ENCODE results near the gene ZC2HC1C. TPM values are rescaled to one million over a fixed set of nuclear protein-coding genes. Genes with fewer than 3 reads are reported as not detected.
"Not testable (repeated sequence)": the region's sequence is repeated elsewhere in the genome, so short reads cannot be mapped to it uniquely, and the experiment has no call there.

The ZC2HC1C gene
- total RNA-seq, 2 experiments from 2014 or later: 1.2 to 1.3 TPM

GRCh38 chr14:75054421-75054820, 15.0 kb upstream of the ZC2HC1C start:
- Mint-ChIP-seq H3K4me3 (no peak overlapping the region), H3K4me1 (peaks cover 48% of the 10 kb centered on the region), H3K27me3 (no peaks in the 10 kb centered on the region), H3K36me3 (ENCODE audit: low read depth) (peaks cover 52% of the 10 kb centered on the region), H3K9me3 (ENCODE audit: low read depth) (no peaks in the 10 kb centered on the region), H3K27ac (no peak overlapping the region)
- ChIA-PET CTCF (interaction anchor here (0.6 kb wide), 1 partner anchor 200 kb away, joined by 5 read pairs; no protein-coding TSS in a partner anchor), POLR2A (no interaction called here)
- ATAC-seq (no peak), DNase-seq (no peak)
- intact Hi-C loops (cut with DNase I, micrococcal nuclease): no loop called here

- Mint-ChIP-seq H3K36me3 (ENCODE audit: low read depth) (peaks cover 49% of the 10 kb centered on the region), H3K9me3 (ENCODE audit: low read depth) (peaks cover 2% of the 10 kb centered on the region), H3K27ac (no peak overlapping the region), H3K4me1 (peaks cover 33% of the 10 kb centered on the region), H3K27me3 (no peaks in the 10 kb centered on the region), H3K4me3 (no peak overlapping the region)
- ChIA-PET POLR2A (no interaction called here), CTCF (no interaction called here)
- intact Hi-C loops (cut with DNase I, micrococcal nuclease): loop anchor here in 1 of 2 experiments (5.0 to 10.0 kb wide), 2 partner anchors 118 to 565 kb away; partner anchors contain the start of genes ISCA2, NPC2 and TMED10
- ATAC-seq (no peak), DNase-seq (no peak)
Observed at GRCh38 chr14:75059642-75060041, 9.8 kb upstream of the ZC2HC1C start.

GRCh38 chr14:75060420-75060819, 9.0 kb upstream of the ZC2HC1C start:
- H3K4me3 Mint-ChIP-seq: no peak overlapping the region
- intact Hi-C loops (cut with DNase I, micrococcal nuclease): loop anchor here in 1 of 2 experiments (5.0 to 10.0 kb wide), 2 partner anchors 117 to 566 kb away; partner anchors contain the start of genes ISCA2, NPC2 and TMED10
- H3K4me1 Mint-ChIP-seq: peaks cover 34% of the 10 kb centered on the region
- CTCF ChIA-PET: no interaction called here
- H3K27ac Mint-ChIP-seq: no peak overlapping the region
- peaks cover 45% of the 10 kb centered on the region for H3K36me3 Mint-ChIP-seq (ENCODE audit: low read depth)
- H3K9me3 Mint-ChIP-seq (ENCODE audit: low read depth): peaks cover 2% of the 10 kb centered on the region
- POLR2A ChIA-PET: no interaction called here
- no peak for DNase-seq
- H3K27me3 Mint-ChIP-seq: no peaks in the 10 kb centered on the region
- no peak for ATAC-seq

GRCh38 chr14:75063013-75063412, 6.4 kb upstream of the ZC2HC1C start:
- H3K4me1 Mint-ChIP-seq: peaks cover 27% of the 10 kb centered on the region
- H3K27ac Mint-ChIP-seq: peak overlapping the region; percentile 93
- intact Hi-C loops (cut with DNase I, micrococcal nuclease): loop anchor here in 1 of 2 experiments (5.0 to 10.0 kb wide), 2 partner anchors 114 to 568 kb away; partner anchors contain the start of genes ISCA2, NPC2 and TMED10
- DNase-seq (no peak), ATAC-seq (no peak)
- ChIA-PET CTCF (interaction anchor here (0.6 to 1.2 kb wide), 8 partner anchors 9 to 1647 kb away, joined by 3 to 5 read pairs (median 3); partner anchors contain the start of genes MLH3 and RPS6KL1), POLR2A (no interaction called here)
- H3K9me3 Mint-ChIP-seq (ENCODE audit: low read depth): peaks cover 2% of the 10 kb centered on the region
- peak overlapping the region; percentile 96 for H3K4me3 Mint-ChIP-seq
- H3K36me3 Mint-ChIP-seq (ENCODE audit: low read depth): peaks cover 29% of the 10 kb centered on the region
- H3K27me3 Mint-ChIP-seq: no peaks in the 10 kb centered on the region

GRCh38 chr14:75063491-75064204, 5.8 kb upstream of the ZC2HC1C start, which contains the start of gene ACYP1:
TSS of gene ACYP1 (minus strand) at chr14:75064024. CDS start at chr14:75063553, 471 bp downstream.
- Mint-ChIP-seq H3K36me3 (ENCODE audit: low read depth) (peaks cover 26% of the 10 kb centered on the region), H3K4me1 (peaks cover 27% of the 10 kb centered on the region), H3K4me3 (peak within 1 kb of the TSS; percentile 96), H3K27me3 (no peaks in the 10 kb centered on the region), H3K27ac (peak within 1 kb of the TSS; percentile 93), H3K9me3 (ENCODE audit: low read depth) (peaks cover 2% of the 10 kb centered on the region)
- CTCF ChIA-PET: interaction anchor here (0.6 to 1.5 kb wide), 9 partner anchors 8 to 1647 kb away, joined by 3 to 6 read pairs (median 4); partner anchors contain the start of gene RPS6KL1
- POLR2A ChIA-PET: interaction anchor here (0.6 kb wide), 2 partner anchors 12 to 80 kb away, joined by 3 read pairs; no protein-coding TSS in a partner anchor
- ATAC-seq: peak; percentile 99
- intact Hi-C loops (cut with DNase I, micrococcal nuclease): loop anchor here in 1 of 2 experiments (1.0 to 10.0 kb wide), 4 partner anchors 12 to 569 kb away; partner anchors contain the start of genes EIF2B2, ISCA2, MLH3 and NPC2
- DNase-seq: peak; percentile 95

GRCh38 chr14:75064205-75064567, 5.3 kb upstream of the ZC2HC1C start:
- Mint-ChIP-seq H3K27ac (peak overlapping the region; percentile 93), H3K9me3 (ENCODE audit: low read depth) (peaks cover 2% of the 10 kb centered on the region), H3K4me1 (peaks cover 27% of the 10 kb centered on the region), H3K4me3 (peak overlapping the region; percentile 96), H3K36me3 (ENCODE audit: low read depth) (peaks cover 24% of the 10 kb centered on the region), H3K27me3 (no peaks in the 10 kb centered on the region)
- CTCF ChIA-PET: interaction anchor here (0.9 to 1.5 kb wide), 4 partner anchors 9 to 117 kb away, joined by 3 to 6 read pairs (median 4); no protein-coding TSS in a partner anchor
- DNase-seq (no peak), ATAC-seq (peak; percentile 13)
- POLR2A ChIA-PET: interaction anchor here (0.6 kb wide), 2 partner anchors 11 to 81 kb away, joined by 3 read pairs; no protein-coding TSS in a partner anchor
- intact Hi-C loops (cut with DNase I, micrococcal nuclease): loop anchor here in 1 of 2 experiments (1.0 to 10.0 kb wide), 4 partner anchors 13 to 569 kb away; partner anchors contain the start of genes EIF2B2, ISCA2, MLH3 and NPC2

GRCh38 chr14:75066691-75067090, 2.8 kb upstream of the ZC2HC1C start:
- Mint-ChIP-seq H3K27ac (no peak overlapping the region), H3K9me3 (ENCODE audit: low read depth) (no peaks in the 10 kb centered on the region), H3K36me3 (ENCODE audit: low read depth) (peaks cover 4% of the 10 kb centered on the region), H3K4me1 (peaks cover 13% of the 10 kb centered on the region), H3K27me3 (no peaks in the 10 kb centered on the region), H3K4me3 (no peak overlapping the region)
- ChIA-PET CTCF (interaction anchor here (0.6 to 1.2 kb wide), 4 partner anchors 22 to 176 kb away, joined by 3 to 7 read pairs (median 4); no protein-coding TSS in a partner anchor), POLR2A (interaction anchor here (1.1 kb wide), 1 partner anchor 60 kb away, joined by 4 read pairs; the partner anchor contains the start of gene NEK9)
- intact Hi-C loops (cut with DNase I, micrococcal nuclease): loop anchor here (5.0 to 10.0 kb wide), 2 partner anchors 64 to 572 kb away; partner anchors contain the start of genes EIF2B2 (in 1 of the 2), ISCA2 (in 1 of the 2) and NPC2 (in 1 of the 2)
- ATAC-seq (no peak), DNase-seq (no peak)

GRCh38 chr14:75067212-75067611, 2.2 kb upstream of the ZC2HC1C start:
- ChIA-PET POLR2A (no interaction called here), CTCF (interaction anchor here (0.9 kb wide), 1 partner anchor 21 kb away, joined by 3 read pairs; no protein-coding TSS in a partner anchor)
- peaks cover 12% of the 10 kb centered on the region for H3K4me1 Mint-ChIP-seq
- intact Hi-C loops (cut with DNase I, micrococcal nuclease): loop anchor here (5.0 to 10.0 kb wide), 2 partner anchors 65 to 572 kb away; partner anchors contain the start of genes EIF2B2 (in 1 of the 2), ISCA2 (in 1 of the 2) and NPC2 (in 1 of the 2)
- ATAC-seq: no peak
- H3K27ac Mint-ChIP-seq: no peak overlapping the region
- no peak for DNase-seq
- no peaks in the 10 kb centered on the region for H3K9me3 Mint-ChIP-seq (ENCODE audit: low read depth)
- peaks cover 3% of the 10 kb centered on the region for H3K36me3 Mint-ChIP-seq (ENCODE audit: low read depth)
- no peaks in the 10 kb centered on the region for H3K27me3 Mint-ChIP-seq
- no peak overlapping the region for H3K4me3 Mint-ChIP-seq

GRCh38 chr14:75067765-75068164, 1.7 kb upstream of the ZC2HC1C start:
- ChIA-PET POLR2A (interaction anchor here (0.6 kb wide), 1 partner anchor 57 kb away, joined by 3 read pairs; no protein-coding TSS in a partner anchor), CTCF (interaction anchor here (0.9 kb wide), 1 partner anchor 21 kb away, joined by 3 read pairs; no protein-coding TSS in a partner anchor)
- not testable (repeated sequence) for ATAC-seq; H3K27me3 Mint-ChIP-seq; DNase-seq; H3K4me3 Mint-ChIP-seq; H3K36me3 Mint-ChIP-seq (ENCODE audit: low read depth); H3K9me3 Mint-ChIP-seq (ENCODE audit: low read depth); H3K27ac Mint-ChIP-seq
- intact Hi-C loops (cut with DNase I, micrococcal nuclease): loop anchor here (2.0 to 10.0 kb wide), 4 partner anchors 59 to 573 kb away; partner anchors contain the start of genes EIF2B2 (in 1 of the 2), ISCA2 (in 1 of the 2), NEK9 (in 1 of the 2) and NPC2 (in 1 of the 2)
- peaks cover 12% of the 10 kb centered on the region for H3K4me1 Mint-ChIP-seq

- DNase-seq (no peak), ATAC-seq (peak; percentile 3)
- Mint-ChIP-seq H3K36me3 (ENCODE audit: low read depth) (peaks cover 2% of the 10 kb centered on the region), H3K4me3 (no peak overlapping the region), H3K4me1 (peaks cover 12% of the 10 kb centered on the region), H3K27me3 (no peaks in the 10 kb centered on the region), H3K9me3 (ENCODE audit: low read depth) (no peaks in the 10 kb centered on the region), H3K27ac (no peak overlapping the region)
- CTCF ChIA-PET: interaction anchor here (1.3 to 1.9 kb wide), 3 partner anchors 9 to 123 kb away, joined by 3 to 9 read pairs (median 3); no protein-coding TSS in a partner anchor
- intact Hi-C loops (cut with DNase I, micrococcal nuclease): loop anchor here (2.0 to 10.0 kb wide), 4 partner anchors 58 to 574 kb away; partner anchors contain the start of genes EIF2B2 (in 1 of the 2), ISCA2 (in 1 of the 2), NEK9 (in 1 of the 2) and NPC2 (in 1 of the 2)
- POLR2A ChIA-PET: interaction anchor here (0.6 kb wide), 2 partner anchors 56 to 93 kb away, joined by 3 read pairs; no protein-coding TSS in a partner anchor
Observed at GRCh38 chr14:75068294-75069120, 934 bp upstream of the ZC2HC1C start.

Data from activated CD4-positive, alpha-beta T cell treated with anti-CD3 and anti-CD28 coated beads for 36 hours (primary cell).